PC-3 (cell line): ENCODE results near the gene HMGXB3. TPM values are rescaled to one million over a fixed set of nuclear protein-coding genes. Genes with fewer than 3 reads are reported as not detected.
"Not testable (repeated sequence)": the region's sequence is repeated elsewhere in the genome, so short reads cannot be mapped to it uniquely, and the experiment has no call there.

Experiments
- ATAC-seq: fragments of 200-7000 bp; cut with Tn5 transposase; 2 replicates; pipeline ENCODE4 v1.9.1; 2020; ENCODE audit warnings: mild to moderate bottlenecking, moderate library complexity
- BruUV-seq: library from RNA; stranded (reverse); fragments of 400-500 nt; replicated peaks from 2 replicates; lab custom pipeline; 2021; lab: Mats Ljungman, UMichigan
- CTCF ChIA-PET: fragments of 300-600 bp; sonication (Branson Sonifier 250); formaldehyde crosslinking; loops from one replicate; lab custom pipeline; 2022; ENCODE audit warnings: antibody characterized with exemption; lab: Charles Lee
- POLR2A ChIA-PET: fragments of 300-600 bp; sonication (Branson Sonifier 250); formaldehyde crosslinking; loops from one replicate; lab custom pipeline; 2022; ENCODE audit warnings: antibody characterized with exemption; ENCODE audit not compliant: unreplicated experiment; lab: Charles Lee
- DNase-seq: peaks from one replicate; pipeline ENCODE4 v3.0.0-alpha.2; 2015
- H2AFZ ChIP-seq: fragments of 300-600 bp; sonication (generic); 2 replicates; pipeline ENCODE4 v1.6.0; 2016; ENCODE audit warnings: antibody characterized with exemption, low read length
- H3F3A ChIP-seq: fragments of 300-600 bp; sonication (generic); one replicate; pipeline ENCODE4 v1.6.0; 2017; ENCODE audit warnings: antibody characterized with exemption, low read length, control low read depth, mild to moderate bottlenecking; ENCODE audit not compliant: unreplicated experiment
- H3K27ac ChIP-seq: fragments of 300-600 bp; sonication (generic); 2 replicates; pipeline ENCODE4 v1.5.1; 2016; ENCODE audit warnings: mild to moderate bottlenecking, low read length
- H3K27me3 ChIP-seq: fragments of 300-600 bp; sonication (generic); 2 replicates; pipeline ENCODE4 v1.6.1; 2016; ENCODE audit warnings: low read length, mixed read lengths
- H3K36me3 ChIP-seq: fragments of 300-600 bp; sonication (generic); 2 replicates; pipeline ENCODE4 v1.6.1; 2016; ENCODE audit warnings: low read depth, mixed run types, low read length, mixed read lengths
- H3K4me1 ChIP-seq: fragments of 300-600 bp; sonication (generic); 2 replicates; pipeline ENCODE4 v1.5.1; 2016; ENCODE audit warnings: low read length; ENCODE audit not compliant: insufficient read depth
- H3K4me2 ChIP-seq: fragments of 300-600 bp; sonication (generic); 2 replicates; pipeline ENCODE4 v1.6.0; 2016; ENCODE audit warnings: low read length
- H3K4me3 ChIP-seq: fragments of 300-600 bp; sonication (generic); 2 replicates; pipeline ENCODE4 v1.5.1; 2016; ENCODE audit warnings: mild to moderate bottlenecking, low read length, mixed read lengths
- H3K79me2 ChIP-seq: fragments of 300-600 bp; sonication (generic); 2 replicates; pipeline ENCODE4 v1.6.1; 2017; ENCODE audit warnings: low read length, mixed read lengths
- H3K9ac ChIP-seq: fragments of 300-600 bp; sonication (generic); 2 replicates; pipeline ENCODE4 v1.6.0; 2016; ENCODE audit warnings: mild to moderate bottlenecking, low read length
- H3K9me2 ChIP-seq: fragments of 300-600 bp; sonication (generic); replicated peaks from 2 replicates; pipeline ENCODE4 v1.6.1; 2016; ENCODE audit warnings: mixed run types, low read length, mixed read lengths
- H3K9me3 ChIP-seq: fragments of 300-600 bp; sonication (generic); 2 replicates; pipeline ENCODE4 v1.6.1; 2016; ENCODE audit warnings: low read length, mixed read lengths
- H4K20me1 ChIP-seq: fragments of 300-600 bp; sonication (generic); 2 replicates; pipeline ENCODE4 v1.6.1; 2016; ENCODE audit warnings: low read length, mixed read lengths
- EZH2 ChIP-seq: fragments of 300-600 bp; sonication (generic); IDR thresholded peaks from one replicate; pipeline ENCODE4 v1.6.1; 2017; ENCODE audit warnings: antibody characterized with exemption, mild to moderate bottlenecking, low read length; ENCODE audit not compliant: unreplicated experiment
- EZH2phosphoT487 ChIP-seq: fragments of 300-600 bp; sonication (generic); IDR thresholded peaks from 2 replicates; pipeline ENCODE4 v1.6.1; 2018; ENCODE audit warnings: mild to moderate bottlenecking, antibody characterized with exemption, low read length, borderline replicate concordance
- intact Hi-C: fragments of 100-400 bp; cut with micrococcal nuclease; formaldehyde crosslinking; loops from 2 replicates; pipeline ENCODE4 v1.9.0; 2023
- total RNA-seq: library from RNA; depleted of rRNA; stranded (reverse); fragments of >200 nt; gene quantifications from 2 replicates; pipeline ENCODE4 v1.2.3, GENCODE V29; 2014
- TF ChIP-seq, protein P1 (sequence below): fragments of 300-600 bp; sonication (generic); conservative IDR thresholded peaks from 2 replicates; pipeline ENCODE4 v1.5.1; 2017; ENCODE audit warnings: antibody characterized with exemption, low read depth, mild to moderate bottlenecking, low read length

Gene HMGXB3
- total RNA-seq, 1 experiment from 2014 or later, result 56.6 TPM

DNA sequence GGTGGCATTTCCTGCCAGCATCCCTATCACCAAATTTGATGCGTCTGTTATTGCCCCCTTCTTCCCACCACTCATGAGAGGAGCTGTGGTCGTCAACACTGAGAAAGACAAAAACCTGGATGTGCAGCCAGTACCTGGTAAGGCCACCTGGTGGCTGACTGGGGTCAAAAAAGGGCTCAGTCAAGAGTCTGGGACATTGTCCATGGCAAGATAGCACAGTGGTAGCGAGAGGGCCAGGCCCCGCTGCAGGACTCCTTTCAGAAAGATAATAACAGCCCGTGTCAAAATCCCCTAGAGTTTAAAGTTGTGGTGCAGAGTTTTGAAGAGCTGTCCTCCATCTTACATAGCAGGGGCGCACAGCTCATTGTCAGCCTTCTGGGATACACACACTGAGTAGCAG, 45.0 kb downstream of the HMGXB3 start:
- H3K9me2 ChIP-seq, result no peaks in the 10 kb centered on the region
- CTCF ChIA-PET, result no interaction called here
- no peaks in the 10 kb centered on the region for H3F3A ChIP-seq
- intact Hi-C loops, result no loop called here
- ATAC-seq (no peak), DNase-seq (no peak)
- peaks cover 42% of the 10 kb centered on the region for H3K4me1 ChIP-seq
- H3K4me2 ChIP-seq, result no peak overlapping the region
- H3K4me3 ChIP-seq, result no peak overlapping the region
- no TSS peak for BruUV-seq
- no peak overlapping the region for H2AFZ ChIP-seq
- H3K79me2 ChIP-seq, result no peaks in the 10 kb centered on the region
- no peak overlapping the region for H3K9ac ChIP-seq
- no peak overlapping the region for H3K27ac ChIP-seq
- POLR2A ChIA-PET, result no interaction called here
- no peaks in the 10 kb centered on the region for H3K27me3 ChIP-seq
- TF ChIP-seq, protein P1, sequence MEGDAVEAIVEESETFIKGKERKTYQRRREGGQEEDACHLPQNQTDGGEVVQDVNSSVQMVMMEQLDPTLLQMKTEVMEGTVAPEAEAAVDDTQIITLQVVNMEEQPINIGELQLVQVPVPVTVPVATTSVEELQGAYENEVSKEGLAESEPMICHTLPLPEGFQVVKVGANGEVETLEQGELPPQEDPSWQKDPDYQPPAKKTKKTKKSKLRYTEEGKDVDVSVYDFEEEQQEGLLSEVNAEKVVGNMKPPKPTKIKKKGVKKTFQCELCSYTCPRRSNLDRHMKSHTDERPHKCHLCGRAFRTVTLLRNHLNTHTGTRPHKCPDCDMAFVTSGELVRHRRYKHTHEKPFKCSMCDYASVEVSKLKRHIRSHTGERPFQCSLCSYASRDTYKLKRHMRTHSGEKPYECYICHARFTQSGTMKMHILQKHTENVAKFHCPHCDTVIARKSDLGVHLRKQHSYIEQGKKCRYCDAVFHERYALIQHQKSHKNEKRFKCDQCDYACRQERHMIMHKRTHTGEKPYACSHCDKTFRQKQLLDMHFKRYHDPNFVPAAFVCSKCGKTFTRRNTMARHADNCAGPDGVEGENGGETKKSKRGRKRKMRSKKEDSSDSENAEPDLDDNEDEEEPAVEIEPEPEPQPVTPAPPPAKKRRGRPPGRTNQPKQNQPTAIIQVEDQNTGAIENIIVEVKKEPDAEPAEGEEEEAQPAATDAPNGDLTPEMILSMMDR, result peak; percentile 67
- no peak for TF ChIP-seq EZH2
- no peaks in the 10 kb centered on the region for H4K20me1 ChIP-seq
- peaks cover 91% of the 10 kb centered on the region for H3K36me3 ChIP-seq
- H3K9me3 ChIP-seq, result no peaks in the 10 kb centered on the region

DNA sequence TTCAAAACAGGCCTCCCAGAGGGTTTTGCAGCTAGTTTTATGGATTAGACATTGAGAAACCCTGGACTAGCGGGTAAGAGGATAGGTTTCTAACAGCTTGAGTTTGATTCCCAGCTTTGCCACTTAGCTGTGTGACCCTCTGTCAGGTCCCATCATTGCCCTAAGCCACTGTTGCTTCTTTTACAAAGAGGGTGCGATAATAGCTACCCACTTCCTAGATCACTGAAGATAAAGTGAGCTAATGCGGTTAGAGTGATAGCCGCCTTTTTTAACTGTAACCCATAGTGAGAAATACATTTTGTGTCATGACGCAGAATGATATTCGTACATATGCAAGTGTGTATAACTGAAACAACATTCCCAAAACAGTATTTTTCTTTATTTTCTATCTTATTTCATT, 45.5 kb downstream of the HMGXB3 start:
- H3K27me3 ChIP-seq, result no peaks in the 10 kb centered on the region
- DNase-seq (no peak), ATAC-seq (no peak)
- ChIA-PET CTCF (no interaction called here), POLR2A (no interaction called here)
- H3K4me3 ChIP-seq, result no peak overlapping the region
- peaks cover 43% of the 10 kb centered on the region for H3K4me1 ChIP-seq
- no peak overlapping the region for H3K9ac ChIP-seq
- H3K4me2 ChIP-seq, result no peak overlapping the region
- H3K36me3 ChIP-seq, result peaks cover 91% of the 10 kb centered on the region
- H3K9me2 ChIP-seq, result no peaks in the 10 kb centered on the region
- H3K27ac ChIP-seq, result no peak overlapping the region
- H3F3A ChIP-seq, result no peaks in the 10 kb centered on the region
- H2AFZ ChIP-seq, result no peak overlapping the region
- no peaks in the 10 kb centered on the region for H4K20me1 ChIP-seq
- intact Hi-C loops, result no loop called here
- H3K9me3 ChIP-seq, result no peaks in the 10 kb centered on the region
- no peaks in the 10 kb centered on the region for H3K79me2 ChIP-seq
- no peak for TF ChIP-seq EZH2phosphoT487
- TF ChIP-seq EZH2, result no peak
- TF ChIP-seq, protein P1, result no peak
- BruUV-seq, result no TSS peak

DNA sequence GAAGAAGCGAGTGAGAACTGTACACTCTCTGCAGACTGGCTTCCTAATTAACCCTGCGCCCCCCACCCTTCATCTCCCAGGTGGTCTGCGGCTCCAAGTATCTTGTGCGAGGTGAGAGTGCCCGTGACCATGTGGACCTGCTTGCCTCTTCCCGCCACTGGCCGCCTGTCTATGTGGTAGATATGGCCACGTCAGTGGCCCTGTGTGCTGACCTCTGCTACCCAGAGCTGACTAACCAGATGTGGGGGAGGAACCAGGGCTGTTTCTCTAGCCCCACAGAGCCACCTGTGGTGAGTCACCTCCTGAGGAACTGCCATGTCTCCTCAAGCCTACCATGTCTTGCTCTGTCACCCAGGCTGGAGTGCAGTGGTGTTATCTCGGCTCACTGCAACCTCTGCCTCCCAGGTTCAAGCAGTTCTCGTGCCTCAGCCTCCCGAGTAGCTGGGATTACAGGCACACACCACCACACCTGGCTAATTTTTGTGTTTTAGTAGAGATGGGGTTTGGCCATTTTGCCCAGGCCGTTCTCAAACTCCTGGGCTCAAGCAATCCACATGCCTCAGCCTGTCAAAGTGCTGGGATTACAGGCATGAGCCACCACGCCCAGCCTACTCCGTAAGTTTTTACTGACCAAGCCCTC, 49.8 kb downstream of the HMGXB3 start:
- H3F3A ChIP-seq, H3K9me3 ChIP-seq, CTCF ChIA-PET, H3K4me3 ChIP-seq, H3K9me2 ChIP-seq, POLR2A ChIA-PET, BruUV-seq, H3K79me2 ChIP-seq, intact Hi-C loops, H4K20me1 ChIP-seq, H3K27me3 ChIP-seq: not testable (repeated sequence)
- DNase-seq (peak; percentile 96), ATAC-seq (peak; percentile 83)
- peak overlapping the region; percentile 23; the same call in 1 of the 2 replicates for H3K9ac ChIP-seq
- peaks cover 37% of the 10 kb centered on the region for H3K4me1 ChIP-seq
- H3K4me2 ChIP-seq, result 0 out of 2 replicates have a peak overlapping the region, but pooled peaks have one; percentile 4
- peaks cover 86% of the 10 kb centered on the region for H3K36me3 ChIP-seq
- peak overlapping the region; percentile 69 for H3K27ac ChIP-seq
- 0 out of 2 replicates have a peak overlapping the region, but pooled peaks have one; percentile 12 for H2AFZ ChIP-seq
